H9 (cell line): Measurements from ENCODE around the gene PSMD1. TPM values are rescaled to one million over a fixed set of nuclear protein-coding genes. Genes with fewer than 3 reads are reported as not detected.

Source experiments
- DNase-seq: peaks from one replicate; pipeline ENCODE4 v3.0.0-alpha.2; 2017
- H2AFZ ChIP-seq: one replicate; pipeline ENCODE4 v1.6.1; 2013; ENCODE audit warnings: mild to moderate bottlenecking, low read length, control low read depth, moderate library complexity
- H2AK5ac ChIP-seq: 2 replicates; pipeline ENCODE4 v1.6.1; 2013; ENCODE audit warnings: low read length, control low read depth, mixed read lengths; ENCODE audit not compliant: insufficient read length
- H2BK120ac ChIP-seq: one replicate; pipeline ENCODE4 v1.6.1; 2013; ENCODE audit warnings: low read depth, mild to moderate bottlenecking, low read length, control low read depth, inconsistent platforms; ENCODE audit not compliant: poor library complexity, severe bottlenecking
- H2BK12ac ChIP-seq: 2 replicates; pipeline ENCODE4 v1.6.1; 2013; ENCODE audit warnings: low read length, control low read depth, mixed read lengths, low read depth; ENCODE audit not compliant: insufficient read length
- H2BK15ac ChIP-seq: 2 replicates; pipeline ENCODE4 v1.6.1; 2013; ENCODE audit warnings: low read depth, low read length, control low read depth
- H2BK20ac ChIP-seq: one replicate; pipeline ENCODE4 v1.6.1; 2013; ENCODE audit warnings: low read depth, mild to moderate bottlenecking, low read length, control low read depth, inconsistent platforms; ENCODE audit not compliant: poor library complexity, severe bottlenecking
- H2BK5ac ChIP-seq: 2 replicates; pipeline ENCODE4 v1.6.1; 2013; ENCODE audit warnings: low read length, control low read depth, mixed read lengths; ENCODE audit not compliant: insufficient read length
- H3K14ac ChIP-seq: 2 replicates; pipeline ENCODE4 v1.6.1; 2013; ENCODE audit warnings: low read length, control low read depth; ENCODE audit not compliant: insufficient read depth
- H3K18ac ChIP-seq: 2 replicates; pipeline ENCODE4 v1.6.1; 2013; ENCODE audit warnings: low read depth, mild to moderate bottlenecking, mixed read lengths, low read length, control low read depth; ENCODE audit not compliant: insufficient read length
- H3K23ac ChIP-seq: 2 replicates; pipeline ENCODE4 v1.6.1; 2013; ENCODE audit warnings: low read length, control low read depth, mixed read lengths, low read depth; ENCODE audit not compliant: insufficient read length
- H3K23me2 ChIP-seq: 2 replicates; pipeline ENCODE4 v1.6.1; 2013; ENCODE audit warnings: low read depth, mild to moderate bottlenecking, mixed read lengths, low read length, control low read depth; ENCODE audit not compliant: insufficient read length, poor library complexity, severe bottlenecking
- H3K27ac ChIP-seq: 2 replicates; pipeline ENCODE4 v1.5.1; 2013; ENCODE audit warnings: low read length, control low read depth, mixed read lengths, low read depth; ENCODE audit not compliant: insufficient read length
- H3K27me3 ChIP-seq: 2 replicates; pipeline ENCODE4 v1.6.1; 2013; ENCODE audit warnings: low read length, control low read depth, inconsistent platforms; ENCODE audit not compliant: insufficient read depth
- H3K4ac ChIP-seq: 2 replicates; pipeline ENCODE4 v1.6.1; 2013; ENCODE audit warnings: low read depth, mild to moderate bottlenecking, control low read depth, inconsistent platforms, low read length, moderate library complexity
- H3K4me1 ChIP-seq: 2 replicates; pipeline ENCODE4 v1.6.1; 2013; ENCODE audit warnings: low read length, control low read depth, inconsistent platforms; ENCODE audit not compliant: insufficient read depth
- H3K4me2 ChIP-seq: 2 replicates; pipeline ENCODE4 v1.6.1; 2013; ENCODE audit warnings: low read length, control low read depth, mixed read lengths; ENCODE audit not compliant: insufficient read length, insufficient read depth
- H3K56ac ChIP-seq: 2 replicates; pipeline ENCODE4 v1.6.1; 2013; ENCODE audit warnings: low read depth, mild to moderate bottlenecking, mixed read lengths, low read length, control low read depth; ENCODE audit not compliant: insufficient read length
- H3K79me1 ChIP-seq: 2 replicates; pipeline ENCODE4 v1.6.1; 2013; ENCODE audit warnings: low read depth, mild to moderate bottlenecking, moderate library complexity, low read length, control low read depth, inconsistent platforms; ENCODE audit not compliant: insufficient read depth, poor library complexity, severe bottlenecking
- H3K79me2 ChIP-seq: 2 replicates; pipeline ENCODE4 v1.6.1; 2013; ENCODE audit warnings: low read length, control low read depth, inconsistent platforms; ENCODE audit not compliant: insufficient read depth
- H3K9ac ChIP-seq: 2 replicates; pipeline ENCODE4 v1.6.1; 2013; ENCODE audit warnings: low read length, control low read depth, mixed read lengths; ENCODE audit not compliant: insufficient read length; ENCODE audit errors: extremely low read depth
- H3K9me3 ChIP-seq: one replicate; pipeline ENCODE4 v1.6.1; 2013; ENCODE audit warnings: low read depth, low read length, inconsistent platforms; ENCODE audit not compliant: control insufficient read depth
- H3T11ph ChIP-seq: one replicate; pipeline ENCODE4 v1.6.1; 2013; ENCODE audit warnings: mild to moderate bottlenecking, low read length, control low read depth, inconsistent platforms
- H4K20me1 ChIP-seq: one replicate; pipeline ENCODE4 v1.6.1; 2013; ENCODE audit not compliant: control insufficient read depth, insufficient read length, insufficient read depth
- H4K5ac ChIP-seq: 2 replicates; pipeline ENCODE4 v1.6.1; 2013; ENCODE audit warnings: low read depth, mild to moderate bottlenecking, mixed read lengths, low read length, control low read depth; ENCODE audit not compliant: insufficient read length
- H4K8ac ChIP-seq: replicated peaks from 2 replicates; pipeline ENCODE4 v1.6.1; 2013; ENCODE audit warnings: low read length, control low read depth, mixed read lengths, low read depth; ENCODE audit not compliant: insufficient read length
- H4K91ac ChIP-seq: 2 replicates; pipeline ENCODE4 v1.6.1; 2013; ENCODE audit warnings: low read depth, mild to moderate bottlenecking, moderate library complexity, mixed read lengths, low read length, control low read depth; ENCODE audit not compliant: insufficient read length
- H3K27ac Mint-ChIP-seq, 3 experiments: 2 replicates in 2 of 3; 3 replicates in 1 of 3; pipeline ENCODE4 v1.8.0; 2020 to 2021; ENCODE audit warnings: mixed read lengths in 3 of 3, mild to moderate bottlenecking in 1 of 3, moderate library complexity in 1 of 3
- H3K27me3 Mint-ChIP-seq: 2 replicates; pipeline ENCODE4 v1.8.0; 2021; ENCODE audit warnings: low read depth, mild to moderate bottlenecking, moderate library complexity, mixed read lengths
- H3K36me3 Mint-ChIP-seq, 3 experiments: 2 replicates in 2 of 3; 3 replicates in 1 of 3; pipeline ENCODE4 v1.8.0; 2020 to 2021; ENCODE audit warnings: low read depth in 3 of 3, mixed read lengths in 3 of 3; ENCODE audit not compliant: insufficient read depth in 1 of 3
- H3K4me1 Mint-ChIP-seq, 2 experiments: 2 replicates each; pipeline ENCODE4 v1.8.0; 2020; ENCODE audit warnings: mixed read lengths in 2 of 2
- H3K4me3 Mint-ChIP-seq, 2 experiments: 2 replicates in 1 of 2; 3 replicates in 1 of 2; pipeline ENCODE4 v1.8.0; 2020 to 2021; ENCODE audit warnings: mild to moderate bottlenecking in 2 of 2, mixed read lengths in 2 of 2, moderate library complexity in 1 of 2
- H3K9me3 Mint-ChIP-seq, 2 experiments: 2 replicates in 1 of 2; 3 replicates in 1 of 2; pipeline ENCODE4 v1.8.0; 2020; ENCODE audit warnings: mild to moderate bottlenecking in 2 of 2, mixed read lengths in 2 of 2, moderate library complexity in 1 of 2
- WGBS: extraction: QIAGEN DNeasy Blood & Tissue Kit; methylation state at CpG from one replicate; pipeline ENCODE4 v1.1.7; 2013; ENCODE audit warnings: missing lambda C conversion rate, low lambda C conversion rate, mixed read lengths; ENCODE audit not compliant: insufficient read length; ENCODE audit errors: extremely low coverage; 5-methylcytosine and 5-hydroxymethylcytosine counted together
- total RNA-seq: library from RNA; stranded (reverse); gene quantifications from 2 replicates; pipeline ENCODE4 v1.2.1, GENCODE V29; 2021
- TF ChIP-seq, protein P1 (sequence below): fragments of 200-600 bp; sonication (generic); conservative IDR thresholded peaks from 3 replicates; pipeline ENCODE4 v1.8.0; 2021; ENCODE audit warnings: antibody characterized with exemption, mild to moderate bottlenecking

PSMD1 gene
- total RNA-seq, 1 experiment from 2014 or later: 166 TPM

DNA sequence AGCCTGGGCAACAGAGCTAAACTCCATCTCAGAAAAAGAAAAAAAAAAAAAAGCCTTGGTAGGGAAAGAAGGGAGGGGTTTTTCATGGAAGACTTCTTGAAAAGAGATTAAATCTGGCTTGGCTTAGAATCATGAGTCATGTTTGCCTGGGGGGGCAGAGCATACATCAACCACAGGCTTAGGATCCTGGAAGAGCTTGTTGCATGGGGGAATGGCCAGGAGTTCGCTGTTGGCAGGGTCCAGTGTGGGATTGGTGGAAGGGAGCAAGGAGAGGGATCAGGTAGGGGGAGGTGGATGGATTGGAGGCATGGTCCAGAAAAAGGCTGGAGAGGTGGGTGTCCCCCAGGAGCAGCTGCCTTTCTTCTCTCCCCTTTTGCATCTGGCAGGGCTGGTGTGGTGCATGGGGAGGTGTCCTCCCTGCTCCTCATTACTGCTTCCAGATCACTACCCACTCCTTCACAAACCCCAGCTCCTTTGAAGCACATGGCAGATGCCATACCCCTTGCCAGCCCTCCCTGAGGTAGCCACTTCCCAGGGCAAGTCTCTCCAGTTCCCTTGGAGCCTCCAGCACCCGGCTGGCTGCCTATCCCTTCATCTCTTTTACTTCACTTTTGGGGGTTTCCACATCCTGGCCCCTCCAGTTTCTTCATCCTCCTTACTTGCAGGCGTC, 144.3 kb downstream of the PSMD1 start:
- Mint-ChIP-seq H3K27ac (peak overlapping the region in 2 of 3 experiments; percentile 17 to 45; a peak in 1 of 7 replicates), H3K4me3 (peak overlapping the region in 1 of 2 experiments; percentile 32; a peak in 1 of 5 replicates), H3K4me1 (peaks cover 22 to 23% of the 10 kb centered on the region in 2 experiments), H3K9me3 (peaks cover 3 to 8% of the 10 kb centered on the region in 2 experiments; a peak in 4 of 5 replicates), H3K36me3 (peaks cover 22 to 35% (median 29%) of the 10 kb centered on the region in 3 experiments), H3K27me3 (no peaks in the 10 kb centered on the region; the same call in 1 of the 2 replicates)
- TF ChIP-seq, protein P1, sequence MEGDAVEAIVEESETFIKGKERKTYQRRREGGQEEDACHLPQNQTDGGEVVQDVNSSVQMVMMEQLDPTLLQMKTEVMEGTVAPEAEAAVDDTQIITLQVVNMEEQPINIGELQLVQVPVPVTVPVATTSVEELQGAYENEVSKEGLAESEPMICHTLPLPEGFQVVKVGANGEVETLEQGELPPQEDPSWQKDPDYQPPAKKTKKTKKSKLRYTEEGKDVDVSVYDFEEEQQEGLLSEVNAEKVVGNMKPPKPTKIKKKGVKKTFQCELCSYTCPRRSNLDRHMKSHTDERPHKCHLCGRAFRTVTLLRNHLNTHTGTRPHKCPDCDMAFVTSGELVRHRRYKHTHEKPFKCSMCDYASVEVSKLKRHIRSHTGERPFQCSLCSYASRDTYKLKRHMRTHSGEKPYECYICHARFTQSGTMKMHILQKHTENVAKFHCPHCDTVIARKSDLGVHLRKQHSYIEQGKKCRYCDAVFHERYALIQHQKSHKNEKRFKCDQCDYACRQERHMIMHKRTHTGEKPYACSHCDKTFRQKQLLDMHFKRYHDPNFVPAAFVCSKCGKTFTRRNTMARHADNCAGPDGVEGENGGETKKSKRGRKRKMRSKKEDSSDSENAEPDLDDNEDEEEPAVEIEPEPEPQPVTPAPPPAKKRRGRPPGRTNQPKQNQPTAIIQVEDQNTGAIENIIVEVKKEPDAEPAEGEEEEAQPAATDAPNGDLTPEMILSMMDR: no peak
- no peak overlapping the region for H3K23ac ChIP-seq
- H4K5ac ChIP-seq: no peak overlapping the region
- no peak overlapping the region for H2BK12ac ChIP-seq
- no peak overlapping the region for H2BK120ac ChIP-seq
- H3K9ac ChIP-seq: no peak overlapping the region
- peaks cover 3% of the 10 kb centered on the region for H3K23me2 ChIP-seq
- no peak overlapping the region for H3K14ac ChIP-seq
- no peak overlapping the region for H2BK15ac ChIP-seq
- no peak overlapping the region for H4K91ac ChIP-seq
- H3K4me2 ChIP-seq: no peak overlapping the region
- no peak overlapping the region for H3K56ac ChIP-seq
- H3K9me3 ChIP-seq: no peaks in the 10 kb centered on the region
- no peaks in the 10 kb centered on the region for H3K79me1 ChIP-seq
- H3K4ac ChIP-seq: no peak overlapping the region
- H4K8ac ChIP-seq: no peak overlapping the region
- H3T11ph ChIP-seq: no peak overlapping the region
- no peak overlapping the region for H3K27ac ChIP-seq
- no peak overlapping the region for H3K18ac ChIP-seq
- no peak overlapping the region for H2AFZ ChIP-seq
- no peaks in the 10 kb centered on the region for H4K20me1 ChIP-seq
- no peak overlapping the region for H2BK5ac ChIP-seq
- DNase-seq: no peak
- H3K4me1 ChIP-seq: no peaks in the 10 kb centered on the region
- no peak overlapping the region for H2BK20ac ChIP-seq
- no CpG with 5 or more reads among the region's 3 CpGs for WGBS
- no peaks in the 10 kb centered on the region for H3K27me3 ChIP-seq
- H3K79me2 ChIP-seq: no peaks in the 10 kb centered on the region; the same call in 1 of the 2 replicates
- no peak overlapping the region for H2AK5ac ChIP-seq
